ENCODE data around the gene ZNF18.

DNA sequence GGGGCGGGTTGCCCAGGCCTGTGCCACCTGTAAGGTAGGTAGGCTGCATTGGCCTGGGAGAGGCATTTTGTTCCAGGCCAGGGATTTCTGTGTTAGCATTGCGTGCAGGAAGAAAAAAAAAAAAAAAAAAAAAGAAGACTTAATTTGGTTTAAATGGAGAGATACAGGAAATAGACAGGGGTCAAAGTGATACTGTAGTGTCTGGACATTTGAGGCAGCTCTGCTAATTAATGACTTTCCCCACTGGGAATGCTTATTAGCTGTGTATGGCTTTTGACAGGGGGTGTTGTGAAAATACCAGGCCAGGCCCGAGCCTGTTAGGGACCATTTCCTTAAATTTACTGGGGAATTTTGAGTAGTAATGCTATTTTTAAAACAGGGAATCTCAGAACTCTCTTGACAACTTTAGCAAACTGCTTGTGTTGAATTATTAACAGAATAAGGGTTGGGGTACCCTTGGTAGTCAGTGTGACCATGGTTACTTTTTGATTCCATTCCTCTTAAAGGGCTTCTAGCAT, 24.4 kb upstream of the ZNF18 start:
- TF ChIP-seq EZH2phosphoT487 (IDR thresholded peaks at IDR 0.05; ENCODE audit: insufficient read depth, low read depth), result no peak
- no peak for TF ChIP-seq EZH2 (IDR thresholded peaks at IDR 0.05; ENCODE audit: insufficient read depth, poor library complexity, severe bottlenecking)
